ENCODE data around the gene NIN. TPM values are rescaled to one million over a fixed set of nuclear protein-coding genes. Genes with fewer than 3 reads are reported as not detected.

The NIN gene
- total RNA-seq, 4 donors from 2014 or later, result 22.3 to 25.5 (median 22.5) TPM

DNA sequence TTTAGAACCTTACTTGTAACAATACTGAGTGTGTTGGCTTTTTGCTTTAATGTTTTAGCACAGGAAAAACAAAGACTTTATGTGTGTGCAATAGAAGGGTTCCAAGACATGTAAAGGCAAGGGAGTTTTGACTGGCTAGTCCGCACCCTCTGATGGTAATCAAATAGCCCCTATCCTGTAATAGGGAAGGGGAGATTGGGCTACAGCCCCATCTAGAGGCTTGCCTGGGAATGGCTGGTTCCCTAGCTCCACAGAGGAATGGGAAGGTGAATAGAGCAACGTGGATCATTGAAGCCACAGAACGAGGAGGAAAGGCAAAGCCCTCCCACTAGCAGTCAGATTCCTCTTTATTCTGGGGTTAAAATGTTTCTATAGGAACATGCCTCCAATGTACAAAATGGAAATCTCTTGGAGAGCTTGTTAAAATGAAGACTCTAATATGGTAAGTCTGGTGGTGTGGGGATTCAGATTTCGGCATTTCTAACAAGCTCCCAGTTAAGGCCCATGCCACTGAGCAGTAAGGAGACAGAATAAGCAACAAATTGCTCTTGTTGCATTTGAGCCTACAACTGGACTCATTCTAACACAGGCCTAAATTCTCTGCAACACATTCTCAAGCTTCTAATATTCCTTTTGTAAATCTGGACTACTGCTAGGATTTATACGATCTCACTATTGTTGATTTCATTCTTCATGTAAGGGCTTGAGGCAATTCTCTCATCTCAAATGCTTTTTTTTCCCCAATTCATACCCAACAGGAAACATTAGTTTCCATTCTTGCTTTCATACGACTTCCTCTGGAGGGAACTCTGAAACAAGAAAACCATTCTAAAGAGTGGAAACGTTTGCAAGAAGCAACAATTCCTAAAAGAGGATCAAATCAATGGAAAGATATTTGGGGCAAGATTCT lies 57.1 kb downstream of the NIN start:
- intact Hi-C loops (cut with DNase I), result loop anchor here (5.0 to 10.0 kb wide), 2 partner anchors 59 to 172 kb away; no protein-coding TSS in a partner anchor
- Histone ChIP-seq H3K27me3 (no peaks in the 10 kb centered on the region), H3K27ac (no peak overlapping the region), H3K4me3 (replicated peaks in 1 of 3) (no peak overlapping the region), H3K36me3 (peaks cover 11 to 18% of the 10 kb centered on the region in 2 donors), H3K4me1 (no peaks in the 10 kb centered on the region), H3K9me3 (no peaks in the 10 kb centered on the region)
- DNase-seq, result peak; percentile 48 to 59
- TF ChIP-seq, protein P1, sequence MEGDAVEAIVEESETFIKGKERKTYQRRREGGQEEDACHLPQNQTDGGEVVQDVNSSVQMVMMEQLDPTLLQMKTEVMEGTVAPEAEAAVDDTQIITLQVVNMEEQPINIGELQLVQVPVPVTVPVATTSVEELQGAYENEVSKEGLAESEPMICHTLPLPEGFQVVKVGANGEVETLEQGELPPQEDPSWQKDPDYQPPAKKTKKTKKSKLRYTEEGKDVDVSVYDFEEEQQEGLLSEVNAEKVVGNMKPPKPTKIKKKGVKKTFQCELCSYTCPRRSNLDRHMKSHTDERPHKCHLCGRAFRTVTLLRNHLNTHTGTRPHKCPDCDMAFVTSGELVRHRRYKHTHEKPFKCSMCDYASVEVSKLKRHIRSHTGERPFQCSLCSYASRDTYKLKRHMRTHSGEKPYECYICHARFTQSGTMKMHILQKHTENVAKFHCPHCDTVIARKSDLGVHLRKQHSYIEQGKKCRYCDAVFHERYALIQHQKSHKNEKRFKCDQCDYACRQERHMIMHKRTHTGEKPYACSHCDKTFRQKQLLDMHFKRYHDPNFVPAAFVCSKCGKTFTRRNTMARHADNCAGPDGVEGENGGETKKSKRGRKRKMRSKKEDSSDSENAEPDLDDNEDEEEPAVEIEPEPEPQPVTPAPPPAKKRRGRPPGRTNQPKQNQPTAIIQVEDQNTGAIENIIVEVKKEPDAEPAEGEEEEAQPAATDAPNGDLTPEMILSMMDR (IDR thresholded peaks at IDR 0.05), result peak in 4 of 6 experiments; percentile 64 to 88 (median 82)
- TF ChIP-seq POLR2A (IDR thresholded peaks at IDR 0.05), result no peak
- 58 to 62% methylated on average over 7 of the region's 7 CpGs for WGBS, 2 donors

DNA sequence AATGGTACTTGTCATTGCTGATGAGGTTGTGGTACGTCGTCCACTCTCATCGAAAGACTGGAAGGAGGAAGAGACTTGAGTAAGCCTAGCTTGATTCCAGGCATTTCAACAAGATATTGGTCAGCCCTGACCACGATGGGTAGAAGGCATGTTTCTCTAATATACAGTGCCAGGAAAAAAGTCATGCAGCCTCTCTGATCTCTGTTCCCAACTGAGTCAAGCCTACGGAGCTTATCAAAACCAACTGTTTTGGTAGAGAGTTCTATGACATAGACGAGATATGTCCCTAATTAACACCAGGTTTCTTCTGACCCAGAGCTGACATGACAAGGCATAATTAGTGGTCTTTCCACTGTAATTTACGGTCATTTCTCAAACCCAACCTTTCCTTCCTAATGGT lies 58.5 kb downstream of the NIN start:
- no peak for TF ChIP-seq POLR2A (IDR thresholded peaks at IDR 0.05)
- TF ChIP-seq, protein P1 (IDR thresholded peaks at IDR 0.05), result no peak
- no peak overlapping the region for H3K27ac ChIP-seq
- H3K36me3 ChIP-seq, result peaks cover 11 to 18% of the 10 kb centered on the region in 2 donors
- intact Hi-C loops (cut with DNase I), result loop anchor here (5.0 to 10.0 kb wide), 2 partner anchors 58 to 170 kb away; no protein-coding TSS in a partner anchor
- no peaks in the 10 kb centered on the region for H3K4me1 ChIP-seq
- H3K4me3 ChIP-seq (replicated peaks in 1 of 3), result no peak overlapping the region
- H3K27me3 ChIP-seq, result no peaks in the 10 kb centered on the region
- no peak for DNase-seq
- WGBS, 2 donors, result 84 to 91% methylated on average over 7 of the region's 7 CpGs
- no peaks in the 10 kb centered on the region for H3K9me3 ChIP-seq

- Histone ChIP-seq H3K9me3 (no peaks in the 10 kb centered on the region), H3K4me3 (replicated peaks in 1 of 3) (no peak overlapping the region), H3K4me1 (no peaks in the 10 kb centered on the region), H3K36me3 (peaks cover 17 to 20% of the 10 kb centered on the region in 2 donors), H3K27ac (no peak overlapping the region), H3K27me3 (no peaks in the 10 kb centered on the region)
- TF ChIP-seq, protein P1 (IDR thresholded peaks at IDR 0.05), result no peak
- TF ChIP-seq POLR2A (IDR thresholded peaks at IDR 0.05), result no peak
- intact Hi-C loops (cut with DNase I), result loop anchor here (5.0 to 10.0 kb wide), 2 partner anchors 56 to 168 kb away; no protein-coding TSS in a partner anchor
- 98 to 99% methylated on average over 8 of the region's 8 CpGs for WGBS, 2 donors
- no peak for DNase-seq
Measured at GRCh38 chr14:50770586-50770985, 60.4 kb downstream of the NIN start.

- H3K36me3 ChIP-seq, result peaks cover 17 to 20% of the 10 kb centered on the region in 2 donors
- no peak overlapping the region for H3K27ac ChIP-seq
- H3K27me3 ChIP-seq, result no peaks in the 10 kb centered on the region
- TF ChIP-seq, protein P1 (IDR thresholded peaks at IDR 0.05), result no peak
- no peak for TF ChIP-seq POLR2A (IDR thresholded peaks at IDR 0.05)
- no peak overlapping the region for H3K4me3 ChIP-seq (replicated peaks in 1 of 3)
- intact Hi-C loops (cut with DNase I), result loop anchor here (5.0 to 10.0 kb wide), 2 partner anchors 55 to 168 kb away; no protein-coding TSS in a partner anchor
- no peaks in the 10 kb centered on the region for H3K9me3 ChIP-seq
- H3K4me1 ChIP-seq, result no peaks in the 10 kb centered on the region
- 92 to 97% methylated on average over 13 of the region's 13 CpGs for WGBS, 2 donors
- no peak for DNase-seq
Measured at GRCh38 chr14:50769863-50770500, 61.0 kb downstream of the NIN start.
